22Rv1 (cell line): Measurements from ENCODE around the gene OMA1.

Experiments used
- CTCF ChIP-seq: fragments of 450-650 bp; IDR thresholded peaks from 2 replicates; pipeline ENCODE4 v1.5.1; 2017; ENCODE audit warnings: mild to moderate bottlenecking
- ZFX ChIP-seq: fragments of 450-650 bp; IDR thresholded peaks from 2 replicates; pipeline ENCODE4 v1.6.1; 2017; ENCODE audit warnings: antibody characterized with exemption, borderline replicate concordance

- no peak for TF ChIP-seq CTCF
- TF ChIP-seq ZFX = no peak
Observed at GRCh38 chr1:58432851-58433668, 113.5 kb downstream of the OMA1 start.
